Thyroid gland (tissue), 4 donors: ENCODE data around the gene C9orf152.

Experiments
- POLR2A ChIP-seq, 2 donors: fragments of 450-650 bp; IDR thresholded peaks; one replicate each; pipeline ENCODE4 v1.6.1; 2017; ENCODE audit warnings: antibody characterized with exemption in 2 of 2, mild to moderate bottlenecking in 2 of 2, moderate library complexity in 1 of 2
- TF ChIP-seq, protein P1 (sequence below), 6 experiments: fragments of 200-600 bp in 3 of 6; fragments of 450-650 bp in 3 of 6; sonication (generic) in 3 of 6; IDR thresholded peaks; one replicate each; pipeline ENCODE4 v1.5.1; 2016 to 2019; ENCODE audit warnings: antibody characterized with exemption in 6 of 6, mild to moderate bottlenecking in 2 of 6, inconsistent platforms in 1 of 6, moderate library complexity in 1 of 6

DNA sequence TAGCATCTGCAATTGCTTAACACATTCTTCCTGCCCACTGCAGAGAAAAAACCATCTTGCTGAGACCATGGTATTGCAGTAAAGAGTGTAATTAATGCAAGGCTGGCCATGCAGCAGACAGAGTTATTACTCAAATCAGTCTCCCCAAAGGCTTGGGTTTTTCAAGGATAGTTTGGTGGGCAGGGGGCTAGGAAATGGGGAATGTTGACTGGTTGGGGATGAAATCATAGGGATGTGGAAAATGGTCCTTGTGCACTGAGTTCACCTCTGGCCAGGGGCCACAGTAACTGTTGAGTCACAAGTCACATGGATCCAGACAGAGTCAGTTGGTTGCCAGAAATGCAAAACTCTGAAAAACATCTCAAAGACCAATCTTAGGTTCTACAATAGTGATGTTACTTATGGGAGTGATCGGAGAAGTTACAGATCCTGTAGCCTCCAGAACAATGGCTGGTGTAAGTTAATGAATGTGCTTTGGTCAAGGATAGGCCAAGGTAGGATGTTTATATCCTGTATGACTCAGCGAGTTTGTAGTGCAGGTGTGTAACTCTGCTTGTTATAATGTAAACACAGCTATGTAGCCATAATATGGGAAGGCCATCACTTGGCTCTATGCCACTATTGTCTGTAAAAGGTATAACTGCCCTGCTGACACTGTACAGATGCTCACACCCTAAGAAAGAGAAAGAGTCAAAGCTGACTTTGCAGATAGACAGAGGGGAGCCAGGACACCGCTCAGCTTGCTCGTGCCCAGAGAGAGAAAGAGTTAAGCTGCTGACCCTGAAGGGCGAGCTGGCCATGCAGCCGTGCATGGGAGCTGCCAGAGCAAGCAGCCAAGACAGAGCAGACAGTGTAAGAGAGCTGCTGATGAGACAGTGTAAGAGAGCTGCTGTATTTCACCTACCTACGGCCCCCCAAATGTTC lies 27.2 kb downstream of the C9orf152 start:
- TF ChIP-seq POLR2A (IDR thresholded peaks at IDR 0.05) = no peak
- TF ChIP-seq, protein P1, sequence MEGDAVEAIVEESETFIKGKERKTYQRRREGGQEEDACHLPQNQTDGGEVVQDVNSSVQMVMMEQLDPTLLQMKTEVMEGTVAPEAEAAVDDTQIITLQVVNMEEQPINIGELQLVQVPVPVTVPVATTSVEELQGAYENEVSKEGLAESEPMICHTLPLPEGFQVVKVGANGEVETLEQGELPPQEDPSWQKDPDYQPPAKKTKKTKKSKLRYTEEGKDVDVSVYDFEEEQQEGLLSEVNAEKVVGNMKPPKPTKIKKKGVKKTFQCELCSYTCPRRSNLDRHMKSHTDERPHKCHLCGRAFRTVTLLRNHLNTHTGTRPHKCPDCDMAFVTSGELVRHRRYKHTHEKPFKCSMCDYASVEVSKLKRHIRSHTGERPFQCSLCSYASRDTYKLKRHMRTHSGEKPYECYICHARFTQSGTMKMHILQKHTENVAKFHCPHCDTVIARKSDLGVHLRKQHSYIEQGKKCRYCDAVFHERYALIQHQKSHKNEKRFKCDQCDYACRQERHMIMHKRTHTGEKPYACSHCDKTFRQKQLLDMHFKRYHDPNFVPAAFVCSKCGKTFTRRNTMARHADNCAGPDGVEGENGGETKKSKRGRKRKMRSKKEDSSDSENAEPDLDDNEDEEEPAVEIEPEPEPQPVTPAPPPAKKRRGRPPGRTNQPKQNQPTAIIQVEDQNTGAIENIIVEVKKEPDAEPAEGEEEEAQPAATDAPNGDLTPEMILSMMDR (IDR thresholded peaks at IDR 0.05) = no peak
